GM23338 (cell line): ENCODE results near the gene FIG4. TPM values are rescaled to one million over a fixed set of nuclear protein-coding genes. Genes with fewer than 3 reads are reported as not detected.

Source experiments
- ATAC-seq: fragments of 200-7000 bp; cut with Tn5 transposase; 3 replicates; pipeline ENCODE4 v1.9.1; 2020
- DNase-seq: peaks from one replicate; pipeline ENCODE4 v3.0.0-alpha.2; 2015; ENCODE audit warnings: low spot score
- H2AFZ ChIP-seq: fragments of 200-600 bp; sonication (generic); 2 replicates; pipeline ENCODE4 v1.8.0; 2016; ENCODE audit warnings: antibody characterized with exemption, mild to moderate bottlenecking, moderate library complexity
- H3F3A ChIP-seq: fragments of 200-600 bp; sonication (generic); replicated peaks from 2 replicates; pipeline ENCODE4 v1.8.0; 2017; ENCODE audit warnings: antibody characterized with exemption, mixed run types, low read depth
- H3K27ac ChIP-seq: fragments of 200-600 bp; sonication (generic); 2 replicates; pipeline ENCODE4 v1.6.1; 2016; ENCODE audit warnings: low read depth
- H3K27me3 ChIP-seq: fragments of 200-600 bp; sonication (generic); 2 replicates; pipeline ENCODE4 v1.8.0; 2016; ENCODE audit warnings: mild to moderate bottlenecking, mixed run types, moderate library complexity; ENCODE audit not compliant: insufficient read depth
- H3K36me3 ChIP-seq: fragments of 200-600 bp; sonication (generic); 2 replicates; pipeline ENCODE4 v1.8.0; 2016; ENCODE audit warnings: mild to moderate bottlenecking; ENCODE audit not compliant: insufficient read depth
- H3K4me1 ChIP-seq: fragments of 200-600 bp; sonication (generic); 2 replicates; pipeline ENCODE4 v1.8.0; 2016; ENCODE audit warnings: mild to moderate bottlenecking, moderate library complexity; ENCODE audit not compliant: insufficient read depth
- H3K4me2 ChIP-seq: fragments of 200-600 bp; sonication (generic); 2 replicates; pipeline ENCODE4 v1.7.1; 2017; ENCODE audit warnings: mixed run types
- H3K4me3 ChIP-seq: fragments of 200-600 bp; sonication (generic); 2 replicates; pipeline ENCODE4 v1.6.1; 2016; ENCODE audit warnings: mixed run types
- H3K79me2 ChIP-seq: fragments of 200-600 bp; sonication (generic); replicated peaks from 2 replicates; pipeline ENCODE4 v1.8.0; 2017; ENCODE audit warnings: mild to moderate bottlenecking; ENCODE audit not compliant: insufficient read depth
- H3K9me2 ChIP-seq: fragments of 200-600 bp; sonication (generic); 2 replicates; pipeline ENCODE4 v1.8.0; 2017; ENCODE audit not compliant: insufficient read depth
- H4K20me1 ChIP-seq: fragments of 200-600 bp; sonication (generic); replicated peaks from 2 replicates; pipeline ENCODE4 v1.8.0; 2017; ENCODE audit warnings: mild to moderate bottlenecking; ENCODE audit not compliant: insufficient read depth
- H3K27ac Mint-ChIP-seq: 2 replicates; pipeline ENCODE4 v1.8.0; 2020; ENCODE audit warnings: inconsistent platforms, mild to moderate bottlenecking, moderate library complexity, mixed read lengths
- H3K27me3 Mint-ChIP-seq: 3 replicates; pipeline ENCODE4 v1.8.0; 2022; ENCODE audit warnings: low read depth, mild to moderate bottlenecking, moderate library complexity, mixed read lengths, inconsistent platforms; ENCODE audit not compliant: insufficient read depth, poor library complexity
- H3K36me3 Mint-ChIP-seq: 3 replicates; pipeline ENCODE4 v1.8.0; 2021; ENCODE audit warnings: low read depth, mild to moderate bottlenecking, inconsistent platforms, moderate library complexity, mixed read lengths
- H3K4me1 Mint-ChIP-seq: 3 replicates; pipeline ENCODE4 v1.8.0; 2020; ENCODE audit warnings: mild to moderate bottlenecking, inconsistent platforms, mixed read lengths
- H3K4me3 Mint-ChIP-seq: 3 replicates; pipeline ENCODE4 v1.8.0; 2021; ENCODE audit warnings: moderate library complexity, mild to moderate bottlenecking, inconsistent platforms, mixed read lengths
- H3K9me3 Mint-ChIP-seq: 3 replicates; pipeline ENCODE4 v1.8.0; 2020; ENCODE audit warnings: moderate library complexity, mild to moderate bottlenecking, inconsistent platforms, mixed read lengths
- CREB1 ChIP-seq: fragments of 250-450 bp; sonication (Bioruptor Pico); IDR thresholded peaks from 2 replicates; pipeline ENCODE4 v1.5.0; 2020; ENCODE audit warnings: low read depth, mild to moderate bottlenecking, moderate library complexity
- EZH2 ChIP-seq: fragments of 200-600 bp; sonication (generic); IDR thresholded peaks from one replicate; pipeline ENCODE4 v1.8.0; 2017; ENCODE audit warnings: antibody characterized with exemption, mild to moderate bottlenecking, low read depth; ENCODE audit not compliant: unreplicated experiment
- EZH2phosphoT487 ChIP-seq: fragments of 200-600 bp; sonication (generic); IDR thresholded peaks from one replicate; pipeline ENCODE4 v1.8.1; 2018; ENCODE audit warnings: antibody characterized with exemption; ENCODE audit not compliant: unreplicated experiment
- JUNB ChIP-seq: IDR thresholded peaks from one replicate; pipeline ENCODE4 v1.6.1; 2016; ENCODE audit warnings: antibody characterized with exemption; ENCODE audit not compliant: unreplicated experiment
- NANOG ChIP-seq: IDR thresholded peaks from 2 replicates; pipeline ENCODE4 v1.6.1; 2016; ENCODE audit warnings: antibody characterized with exemption, borderline replicate concordance
- POLR2AphosphoS5 ChIP-seq: IDR thresholded peaks from 2 replicates; pipeline ENCODE4 v1.6.1; 2016; ENCODE audit warnings: antibody characterized with exemption, low read depth
- STAT1 ChIP-seq: IDR thresholded peaks from one replicate; pipeline ENCODE4 v1.6.1; 2016; ENCODE audit warnings: antibody characterized with exemption; ENCODE audit not compliant: unreplicated experiment
- ZNF114 ChIP-seq: fragments of 250-450 bp; sonication (Bioruptor Pico); IDR thresholded peaks from 2 replicates; pipeline ENCODE4 v1.5.0; 2020; ENCODE audit warnings: mild to moderate bottlenecking, moderate library complexity
- ZNF331 ChIP-seq: fragments of 250-450 bp; sonication (Bioruptor Pico); IDR thresholded peaks from 2 replicates; pipeline ENCODE4 v1.5.0; 2020; ENCODE audit warnings: low read depth, mild to moderate bottlenecking, moderate library complexity
- polyA plus RNA-seq: library from polyadenylated mRNA; unstranded; fragments of >200 nt; fragmentation: Nextera tagmentation; extraction: Ambion mirVana; gene quantifications from 2 replicates; pipeline ENCODE4 v1.2.1, GENCODE V29; 2016
- total RNA-seq: library from RNA; depleted of rRNA; stranded (reverse); fragments of >200 nt; shearing (Covaris generic); gene quantifications from 2 replicates; pipeline ENCODE4 v1.2.3, GENCODE V29; 2014
- TF ChIP-seq, protein P1 (sequence below): IDR thresholded peaks from one replicate; pipeline ENCODE4 v1.6.1; 2018; ENCODE audit warnings: antibody characterized with exemption; ENCODE audit not compliant: unreplicated experiment
- TF ChIP-seq, protein P2 (sequence below): fragments of 250-450 bp; sonication (Bioruptor Pico); IDR thresholded peaks from 2 replicates; pipeline ENCODE4 v1.5.0; 2020; ENCODE audit warnings: mild to moderate bottlenecking, moderate library complexity
- TF ChIP-seq, protein P3 (sequence below): IDR thresholded peaks from 2 replicates; pipeline ENCODE4 v1.6.1; 2016; ENCODE audit warnings: antibody characterized with exemption
- TF ChIP-seq, protein P4 (sequence below), 2 experiments: fragments of 200-600 bp in 1 of 2; sonication (generic) in 1 of 2; conservative IDR thresholded peaks; 2 replicates each; pipeline versions ENCODE4 v1.5.1 to v1.6.1; 2016 to 2017; ENCODE audit warnings: antibody characterized with exemption in 2 of 2, low read depth in 2 of 2, mild to moderate bottlenecking in 2 of 2, moderate library complexity in 1 of 2

Gene FIG4
- total and polyA plus RNA-seq, 2 experiments from 2014 or later = 7.0 to 16.9 TPM

DNA sequence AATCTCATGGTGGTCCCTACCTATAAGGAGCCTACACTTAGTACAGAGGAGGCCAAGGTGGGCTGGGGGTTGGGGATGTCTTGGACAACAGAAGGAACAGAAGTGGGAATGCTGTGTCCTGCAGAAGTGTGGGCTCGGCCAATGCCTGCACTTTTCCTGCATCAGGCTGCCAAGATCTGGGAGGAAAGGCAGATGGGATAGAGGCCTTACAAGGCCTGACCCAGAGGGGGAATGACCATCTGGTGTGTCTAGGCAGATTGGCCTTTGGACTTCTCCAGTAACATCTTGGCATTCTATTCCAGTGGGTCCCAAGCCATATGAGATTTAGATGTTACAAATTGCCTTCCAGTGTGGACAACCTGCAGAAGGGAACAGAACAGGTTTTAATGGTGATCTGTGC is 162.3 kb downstream of the FIG4 start:
- Histone ChIP-seq H3F3A (no peaks in the 10 kb centered on the region), H3K36me3 (no peaks in the 10 kb centered on the region), H3K4me2 (no peak overlapping the region), H4K20me1 (no peaks in the 10 kb centered on the region), H3K4me3 (no peak overlapping the region), H3K27ac (no peak overlapping the region), H3K27me3 (no peaks in the 10 kb centered on the region), H3K9me2 (peaks cover 33% of the 10 kb centered on the region), H3K4me1 (peaks cover 13% of the 10 kb centered on the region), H3K79me2 (no peaks in the 10 kb centered on the region), H2AFZ (no peak overlapping the region)
- H3K4me3 Mint-ChIP-seq = no peak overlapping the region
- DNase-seq (no peak), ATAC-seq (no peak)
- H3K27ac Mint-ChIP-seq = no peak overlapping the region
- no peak for TF ChIP-seq JUNB
- no peak for TF ChIP-seq ZNF331 (CRISPR knock-in tag)
- TF ChIP-seq, protein P1, sequence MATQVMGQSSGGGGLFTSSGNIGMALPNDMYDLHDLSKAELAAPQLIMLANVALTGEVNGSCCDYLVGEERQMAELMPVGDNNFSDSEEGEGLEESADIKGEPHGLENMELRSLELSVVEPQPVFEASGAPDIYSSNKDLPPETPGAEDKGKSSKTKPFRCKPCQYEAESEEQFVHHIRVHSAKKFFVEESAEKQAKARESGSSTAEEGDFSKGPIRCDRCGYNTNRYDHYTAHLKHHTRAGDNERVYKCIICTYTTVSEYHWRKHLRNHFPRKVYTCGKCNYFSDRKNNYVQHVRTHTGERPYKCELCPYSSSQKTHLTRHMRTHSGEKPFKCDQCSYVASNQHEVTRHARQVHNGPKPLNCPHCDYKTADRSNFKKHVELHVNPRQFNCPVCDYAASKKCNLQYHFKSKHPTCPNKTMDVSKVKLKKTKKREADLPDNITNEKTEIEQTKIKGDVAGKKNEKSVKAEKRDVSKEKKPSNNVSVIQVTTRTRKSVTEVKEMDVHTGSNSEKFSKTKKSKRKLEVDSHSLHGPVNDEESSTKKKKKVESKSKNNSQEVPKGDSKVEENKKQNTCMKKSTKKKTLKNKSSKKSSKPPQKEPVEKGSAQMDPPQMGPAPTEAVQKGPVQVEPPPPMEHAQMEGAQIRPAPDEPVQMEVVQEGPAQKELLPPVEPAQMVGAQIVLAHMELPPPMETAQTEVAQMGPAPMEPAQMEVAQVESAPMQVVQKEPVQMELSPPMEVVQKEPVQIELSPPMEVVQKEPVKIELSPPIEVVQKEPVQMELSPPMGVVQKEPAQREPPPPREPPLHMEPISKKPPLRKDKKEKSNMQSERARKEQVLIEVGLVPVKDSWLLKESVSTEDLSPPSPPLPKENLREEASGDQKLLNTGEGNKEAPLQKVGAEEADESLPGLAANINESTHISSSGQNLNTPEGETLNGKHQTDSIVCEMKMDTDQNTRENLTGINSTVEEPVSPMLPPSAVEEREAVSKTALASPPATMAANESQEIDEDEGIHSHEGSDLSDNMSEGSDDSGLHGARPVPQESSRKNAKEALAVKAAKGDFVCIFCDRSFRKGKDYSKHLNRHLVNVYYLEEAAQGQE = no peak
- no peak for TF ChIP-seq NANOG
- TF ChIP-seq CREB1 (CRISPR knock-in tag) = no peak
- TF ChIP-seq POLR2AphosphoS5 = no peak
- no peak for TF ChIP-seq EZH2phosphoT487
- TF ChIP-seq EZH2 = no peak
- no peak for TF ChIP-seq STAT1
- TF ChIP-seq, protein P2, sequence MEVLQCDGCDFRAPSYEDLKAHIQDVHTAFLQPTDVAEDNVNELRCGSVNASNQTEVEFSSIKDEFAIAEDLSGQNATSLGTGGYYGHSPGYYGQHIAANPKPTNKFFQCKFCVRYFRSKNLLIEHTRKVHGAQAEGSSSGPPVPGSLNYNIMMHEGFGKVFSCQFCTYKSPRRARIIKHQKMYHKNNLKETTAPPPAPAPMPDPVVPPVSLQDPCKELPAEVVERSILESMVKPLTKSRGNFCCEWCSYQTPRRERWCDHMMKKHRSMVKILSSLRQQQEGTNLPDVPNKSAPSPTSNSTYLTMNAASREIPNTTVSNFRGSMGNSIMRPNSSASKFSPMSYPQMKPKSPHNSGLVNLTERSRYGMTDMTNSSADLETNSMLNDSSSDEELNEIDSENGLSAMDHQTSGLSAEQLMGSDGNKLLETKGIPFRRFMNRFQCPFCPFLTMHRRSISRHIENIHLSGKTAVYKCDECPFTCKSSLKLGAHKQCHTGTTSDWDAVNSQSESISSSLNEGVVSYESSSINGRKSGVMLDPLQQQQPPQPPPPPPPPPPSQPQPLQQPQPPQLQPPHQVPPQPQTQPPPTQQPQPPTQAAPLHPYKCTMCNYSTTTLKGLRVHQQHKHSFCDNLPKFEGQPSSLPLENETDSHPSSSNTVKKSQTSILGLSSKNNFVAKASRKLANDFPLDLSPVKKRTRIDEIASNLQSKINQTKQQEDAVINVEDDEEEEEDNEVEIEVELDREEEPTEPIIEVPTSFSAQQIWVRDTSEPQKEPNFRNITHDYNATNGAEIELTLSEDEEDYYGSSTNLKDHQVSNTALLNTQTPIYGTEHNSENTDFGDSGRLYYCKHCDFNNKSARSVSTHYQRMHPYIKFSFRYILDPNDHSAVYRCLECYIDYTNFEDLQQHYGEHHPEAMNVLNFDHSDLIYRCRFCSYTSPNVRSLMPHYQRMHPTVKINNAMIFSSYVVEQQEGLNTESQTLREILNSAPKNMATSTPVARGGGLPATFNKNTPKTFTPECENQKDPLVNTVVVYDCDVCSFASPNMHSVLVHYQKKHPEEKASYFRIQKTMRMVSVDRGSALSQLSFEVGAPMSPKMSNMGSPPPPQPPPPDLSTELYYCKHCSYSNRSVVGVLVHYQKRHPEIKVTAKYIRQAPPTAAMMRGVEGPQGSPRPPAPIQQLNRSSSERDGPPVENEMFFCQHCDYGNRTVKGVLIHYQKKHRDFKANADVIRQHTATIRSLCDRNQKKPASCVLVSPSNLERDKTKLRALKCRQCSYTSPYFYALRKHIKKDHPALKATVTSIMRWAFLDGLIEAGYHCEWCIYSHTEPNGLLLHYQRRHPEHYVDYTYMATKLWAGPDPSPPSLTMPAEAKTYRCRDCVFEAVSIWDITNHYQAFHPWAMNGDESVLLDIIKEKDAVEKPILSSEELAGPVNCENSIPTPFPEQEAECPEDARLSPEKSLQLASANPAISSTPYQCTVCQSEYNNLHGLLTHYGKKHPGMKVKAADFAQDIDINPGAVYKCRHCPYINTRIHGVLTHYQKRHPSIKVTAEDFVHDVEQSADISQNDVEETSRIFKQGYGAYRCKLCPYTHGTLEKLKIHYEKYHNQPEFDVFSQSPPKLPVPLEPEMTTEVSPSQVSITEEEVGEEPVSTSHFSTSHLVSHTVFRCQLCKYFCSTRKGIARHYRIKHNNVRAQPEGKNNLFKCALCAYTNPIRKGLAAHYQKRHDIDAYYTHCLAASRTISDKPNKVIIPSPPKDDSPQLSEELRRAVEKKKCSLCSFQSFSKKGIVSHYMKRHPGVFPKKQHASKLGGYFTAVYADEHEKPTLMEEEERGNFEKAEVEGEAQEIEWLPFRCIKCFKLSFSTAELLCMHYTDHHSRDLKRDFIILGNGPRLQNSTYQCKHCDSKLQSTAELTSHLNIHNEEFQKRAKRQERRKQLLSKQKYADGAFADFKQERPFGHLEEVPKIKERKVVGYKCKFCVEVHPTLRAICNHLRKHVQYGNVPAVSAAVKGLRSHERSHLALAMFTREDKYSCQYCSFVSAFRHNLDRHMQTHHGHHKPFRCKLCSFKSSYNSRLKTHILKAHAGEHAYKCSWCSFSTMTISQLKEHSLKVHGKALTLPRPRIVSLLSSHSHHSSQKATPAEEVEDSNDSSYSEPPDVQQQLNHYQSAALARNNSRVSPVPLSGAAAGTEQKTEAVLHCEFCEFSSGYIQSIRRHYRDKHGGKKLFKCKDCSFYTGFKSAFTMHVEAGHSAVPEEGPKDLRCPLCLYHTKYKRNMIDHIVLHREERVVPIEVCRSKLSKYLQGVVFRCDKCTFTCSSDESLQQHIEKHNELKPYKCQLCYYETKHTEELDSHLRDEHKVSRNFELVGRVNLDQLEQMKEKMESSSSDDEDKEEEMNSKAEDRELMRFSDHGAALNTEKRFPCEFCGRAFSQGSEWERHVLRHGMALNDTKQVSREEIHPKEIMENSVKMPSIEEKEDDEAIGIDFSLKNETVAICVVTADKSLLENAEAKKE (CRISPR knock-in tag) = no peak
- TF ChIP-seq ZNF114 (CRISPR knock-in tag) = no peak
- TF ChIP-seq, protein P3, sequence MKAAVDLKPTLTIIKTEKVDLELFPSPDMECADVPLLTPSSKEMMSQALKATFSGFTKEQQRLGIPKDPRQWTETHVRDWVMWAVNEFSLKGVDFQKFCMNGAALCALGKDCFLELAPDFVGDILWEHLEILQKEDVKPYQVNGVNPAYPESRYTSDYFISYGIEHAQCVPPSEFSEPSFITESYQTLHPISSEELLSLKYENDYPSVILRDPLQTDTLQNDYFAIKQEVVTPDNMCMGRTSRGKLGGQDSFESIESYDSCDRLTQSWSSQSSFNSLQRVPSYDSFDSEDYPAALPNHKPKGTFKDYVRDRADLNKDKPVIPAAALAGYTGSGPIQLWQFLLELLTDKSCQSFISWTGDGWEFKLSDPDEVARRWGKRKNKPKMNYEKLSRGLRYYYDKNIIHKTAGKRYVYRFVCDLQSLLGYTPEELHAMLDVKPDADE = no peak
- TF ChIP-seq, protein P4, sequence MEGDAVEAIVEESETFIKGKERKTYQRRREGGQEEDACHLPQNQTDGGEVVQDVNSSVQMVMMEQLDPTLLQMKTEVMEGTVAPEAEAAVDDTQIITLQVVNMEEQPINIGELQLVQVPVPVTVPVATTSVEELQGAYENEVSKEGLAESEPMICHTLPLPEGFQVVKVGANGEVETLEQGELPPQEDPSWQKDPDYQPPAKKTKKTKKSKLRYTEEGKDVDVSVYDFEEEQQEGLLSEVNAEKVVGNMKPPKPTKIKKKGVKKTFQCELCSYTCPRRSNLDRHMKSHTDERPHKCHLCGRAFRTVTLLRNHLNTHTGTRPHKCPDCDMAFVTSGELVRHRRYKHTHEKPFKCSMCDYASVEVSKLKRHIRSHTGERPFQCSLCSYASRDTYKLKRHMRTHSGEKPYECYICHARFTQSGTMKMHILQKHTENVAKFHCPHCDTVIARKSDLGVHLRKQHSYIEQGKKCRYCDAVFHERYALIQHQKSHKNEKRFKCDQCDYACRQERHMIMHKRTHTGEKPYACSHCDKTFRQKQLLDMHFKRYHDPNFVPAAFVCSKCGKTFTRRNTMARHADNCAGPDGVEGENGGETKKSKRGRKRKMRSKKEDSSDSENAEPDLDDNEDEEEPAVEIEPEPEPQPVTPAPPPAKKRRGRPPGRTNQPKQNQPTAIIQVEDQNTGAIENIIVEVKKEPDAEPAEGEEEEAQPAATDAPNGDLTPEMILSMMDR (conservative IDR thresholded peaks at IDR 0.05; ENCODE audit: low read depth in 2 of 2) = no peak
- H3K4me1 Mint-ChIP-seq = peaks cover 15% of the 10 kb centered on the region; the same call in 2 of the 3 replicates
- no peaks in the 10 kb centered on the region; the same call in 1 of the 3 replicates for H3K36me3 Mint-ChIP-seq
- peaks cover 3% of the 10 kb centered on the region; the same call in 1 of the 3 replicates for H3K9me3 Mint-ChIP-seq
- no peaks in the 10 kb centered on the region for H3K27me3 Mint-ChIP-seq
